Hepatocyte (in vitro differentiated cells): ENCODE results near the gene ZNF780A. TPM values are rescaled to one million over a fixed set of nuclear protein-coding genes. Genes with fewer than 3 reads are reported as not detected.

Experiments
- DNase-seq: peaks from one replicate; pipeline ENCODE4 v3.0.0-alpha.2; 2016; ENCODE audit warnings: low spot score
- H2AFZ ChIP-seq: fragments of 200-600 bp; sonication (generic); 2 replicates; pipeline ENCODE4 v1.6.0; 2016; ENCODE audit warnings: antibody characterized with exemption, mild to moderate bottlenecking
- H3K27ac ChIP-seq: fragments of 200-600 bp; sonication (generic); 2 replicates; pipeline ENCODE4 v1.5.1; 2016; ENCODE audit warnings: mild to moderate bottlenecking
- H3K27me3 ChIP-seq: fragments of 200-600 bp; sonication (generic); 2 replicates; pipeline ENCODE4 v1.6.1; 2016
- H3K36me3 ChIP-seq: fragments of 200-600 bp; sonication (generic); replicated peaks from 2 replicates; pipeline ENCODE4 v1.5.1; 2016; ENCODE audit warnings: low read depth; ENCODE audit not compliant: insufficient read depth
- H3K4me1 ChIP-seq: fragments of 200-600 bp; sonication (generic); 2 replicates; pipeline ENCODE4 v1.5.1; 2016; ENCODE audit warnings: mild to moderate bottlenecking, moderate library complexity; ENCODE audit not compliant: insufficient read depth
- H3K4me2 ChIP-seq: fragments of 200-600 bp; sonication (generic); 2 replicates; pipeline ENCODE4 v1.6.0; 2016
- H3K4me3 ChIP-seq: fragments of 200-600 bp; sonication (generic); 2 replicates; pipeline ENCODE4 v1.5.1; 2016; ENCODE audit warnings: mild to moderate bottlenecking
- H3K79me2 ChIP-seq: fragments of 200-600 bp; sonication (generic); 2 replicates; pipeline ENCODE4 v1.6.0; 2017; ENCODE audit warnings: mild to moderate bottlenecking
- H3K9me2 ChIP-seq: fragments of 200-600 bp; sonication (generic); replicated peaks from 2 replicates; pipeline ENCODE4 v1.6.0; 2017; ENCODE audit warnings: mild to moderate bottlenecking; ENCODE audit not compliant: insufficient read depth
- H3K9me3 ChIP-seq: fragments of 200-600 bp; sonication (generic); 2 replicates; pipeline ENCODE4 v1.5.1; 2016; ENCODE audit warnings: low read depth, mild to moderate bottlenecking
- H4K20me1 ChIP-seq: fragments of 200-600 bp; sonication (generic); 2 replicates; pipeline ENCODE4 v1.6.0; 2016; ENCODE audit warnings: mild to moderate bottlenecking; ENCODE audit not compliant: insufficient read depth, poor library complexity, severe bottlenecking
- CTCF ChIP-seq: fragments of 200-600 bp; sonication (generic); IDR thresholded peaks from 2 replicates; pipeline ENCODE4 v1.5.1; 2016; ENCODE audit warnings: antibody characterized with exemption, mild to moderate bottlenecking; ENCODE audit not compliant: poor library complexity
- EZH2 ChIP-seq: fragments of 200-600 bp; sonication (generic); IDR thresholded peaks from 2 replicates; pipeline ENCODE4 v1.6.1; 2016; ENCODE audit warnings: antibody characterized with exemption, mild to moderate bottlenecking, borderline replicate concordance
- EZH2phosphoT487 ChIP-seq: fragments of 200-600 bp; sonication (generic); IDR thresholded peaks from one replicate; pipeline ENCODE4 v1.6.1; 2018; ENCODE audit warnings: antibody characterized with exemption, mild to moderate bottlenecking, low read depth, moderate library complexity; ENCODE audit not compliant: unreplicated experiment, severe bottlenecking
- WGBS: methylation state at CpG from one replicate; pipeline ENCODE4 v1.1.6; 2016; ENCODE audit warnings: low lambda C conversion rate; ENCODE audit errors: missing lambda C conversion rate; 5-methylcytosine and 5-hydroxymethylcytosine counted together
- polyA plus RNA-seq: library from polyadenylated mRNA; unstranded; fragments of >200 nt; fragmentation: Nextera tagmentation; extraction: Ambion mirVana; gene quantifications from 2 replicates; pipeline ENCODE4 v1.2.1, GENCODE V29; 2016
- total RNA-seq: library from RNA; depleted of rRNA; stranded (reverse); fragments of >200 nt; gene quantifications from 2 replicates; pipeline ENCODE4 v1.2.3, GENCODE V29; 2014

ZNF780A gene
- total and polyA plus RNA-seq, 2 experiments from 2014 or later: 6.0 to 14.9 TPM

GRCh38 chr19:40035996-40036395 is 54.7 kb downstream of the ZNF780A start:
- Histone ChIP-seq H3K36me3 (peaks cover 5% of the 10 kb centered on the region), H3K9me3 (peaks cover 59% of the 10 kb centered on the region), H3K4me1 (no peaks in the 10 kb centered on the region), H2AFZ (no peak overlapping the region), H3K27ac (no peak overlapping the region), H3K4me2 (no peak overlapping the region), H3K9me2 (no peaks in the 10 kb centered on the region), H3K79me2 (no peaks in the 10 kb centered on the region), H4K20me1 (no peaks in the 10 kb centered on the region), H3K27me3 (no peaks in the 10 kb centered on the region), H3K4me3 (no peak overlapping the region)
- 97% methylated on average over 4 of the region's 4 CpGs for WGBS
- DNase-seq: no peak
- no peak for TF ChIP-seq EZH2
- no peak for TF ChIP-seq CTCF
- TF ChIP-seq EZH2phosphoT487: no peak

GRCh38 chr19:40033989-40034560 is 56.7 kb downstream of the ZNF780A start:
- no peak for TF ChIP-seq CTCF
- no peak for TF ChIP-seq EZH2
- no peak for TF ChIP-seq EZH2phosphoT487
- 96% methylated on average over 2 of the region's 2 CpGs for WGBS
- no peak for DNase-seq

GRCh38 chr19:40026597-40026970 is 64.2 kb downstream of the ZNF780A start:
- WGBS: 98% methylated on average over 5 of the region's 5 CpGs

More at GRCh38 chr19:40033989-40034560, 56.7 kb downstream of the ZNF780A start:
- Histone ChIP-seq H3K36me3 (peaks cover 5% of the 10 kb centered on the region), H3K27ac (no peak overlapping the region), H4K20me1 (no peaks in the 10 kb centered on the region), H3K4me1 (no peaks in the 10 kb centered on the region), H3K9me3 (peaks cover 63% of the 10 kb centered on the region), H3K4me3 (no peak overlapping the region), H3K79me2 (no peaks in the 10 kb centered on the region), H2AFZ (no peak overlapping the region), H3K27me3 (no peaks in the 10 kb centered on the region), H3K9me2 (no peaks in the 10 kb centered on the region), H3K4me2 (no peak overlapping the region)

More at GRCh38 chr19:40026597-40026970, 64.2 kb downstream of the ZNF780A start:
- H2AFZ ChIP-seq: no peak overlapping the region
- no peak overlapping the region for H3K4me3 ChIP-seq
- H4K20me1 ChIP-seq: no peaks in the 10 kb centered on the region
- no peaks in the 10 kb centered on the region for H3K79me2 ChIP-seq
- H3K4me1 ChIP-seq: no peaks in the 10 kb centered on the region
- H3K9me3 ChIP-seq: peaks cover 49% of the 10 kb centered on the region
- H3K27ac ChIP-seq: no peak overlapping the region
- no peak overlapping the region for H3K4me2 ChIP-seq
- TF ChIP-seq EZH2 (no peak), EZH2phosphoT487 (no peak), CTCF (no peak)
- no peaks in the 10 kb centered on the region for H3K9me2 ChIP-seq
- H3K36me3 ChIP-seq: no peaks in the 10 kb centered on the region
- no peak for DNase-seq
- no peaks in the 10 kb centered on the region for H3K27me3 ChIP-seq
